Immature natural killer cell (primary cell): ENCODE results near the gene TNS4. TPM values are rescaled to one million over a fixed set of nuclear protein-coding genes. Genes with fewer than 3 reads are reported as not detected.

Experiments
- DNase-seq, 3 donors: peaks; one replicate each; pipeline ENCODE4 v3.0.0; 2022; ENCODE audit warnings: mixed read lengths in 1 of 3
- H3K27ac Mint-ChIP-seq, 6 donors: one replicate each; pipeline ENCODE4 v1.8.0; 2020; ENCODE audit warnings: mixed read lengths in 6 of 6, mild to moderate bottlenecking in 5 of 6, inconsistent platforms in 4 of 6, moderate library complexity in 3 of 6
- H3K27me3 Mint-ChIP-seq, 3 donors: one replicate each; pipeline ENCODE4 v1.8.0; 2020 to 2021; ENCODE audit warnings: low read depth in 3 of 3, mild to moderate bottlenecking in 3 of 3, mixed read lengths in 3 of 3, moderate library complexity in 3 of 3, inconsistent platforms in 1 of 3
- H3K36me3 Mint-ChIP-seq, 3 donors: one replicate each; pipeline ENCODE4 v1.8.0; 2020; ENCODE audit warnings: mixed read lengths in 3 of 3, inconsistent platforms in 2 of 3, mild to moderate bottlenecking in 2 of 3
- H3K4me1 Mint-ChIP-seq, 2 donors: one replicate each; pipeline ENCODE4 v1.8.0; 2020; ENCODE audit warnings: inconsistent platforms in 2 of 2, mild to moderate bottlenecking in 2 of 2, mixed read lengths in 2 of 2, moderate library complexity in 1 of 2
- H3K4me3 Mint-ChIP-seq, 5 donors: one replicate each; pipeline ENCODE4 v1.8.0; 2020; ENCODE audit warnings: mild to moderate bottlenecking in 5 of 5, mixed read lengths in 5 of 5, inconsistent platforms in 3 of 5, moderate library complexity in 3 of 5
- H3K9me3 Mint-ChIP-seq, 6 donors: one replicate each; pipeline ENCODE4 v1.8.0; 2020; ENCODE audit warnings: mild to moderate bottlenecking in 6 of 6, mixed read lengths in 6 of 6, inconsistent platforms in 4 of 6, moderate library complexity in 3 of 6
- polyA plus RNA-seq, 3 donors: library from polyadenylated mRNA; unstranded; fragments of 300-500 nt; fragmentation: Illumina TruSeq; gene quantifications; one replicate each; pipeline ENCODE4 v1.2.3, GENCODE V29; 2021

The TNS4 gene
- polyA plus RNA-seq, 3 donors from 2014 or later, result 0.12 TPM; not detected in 2

DNA sequence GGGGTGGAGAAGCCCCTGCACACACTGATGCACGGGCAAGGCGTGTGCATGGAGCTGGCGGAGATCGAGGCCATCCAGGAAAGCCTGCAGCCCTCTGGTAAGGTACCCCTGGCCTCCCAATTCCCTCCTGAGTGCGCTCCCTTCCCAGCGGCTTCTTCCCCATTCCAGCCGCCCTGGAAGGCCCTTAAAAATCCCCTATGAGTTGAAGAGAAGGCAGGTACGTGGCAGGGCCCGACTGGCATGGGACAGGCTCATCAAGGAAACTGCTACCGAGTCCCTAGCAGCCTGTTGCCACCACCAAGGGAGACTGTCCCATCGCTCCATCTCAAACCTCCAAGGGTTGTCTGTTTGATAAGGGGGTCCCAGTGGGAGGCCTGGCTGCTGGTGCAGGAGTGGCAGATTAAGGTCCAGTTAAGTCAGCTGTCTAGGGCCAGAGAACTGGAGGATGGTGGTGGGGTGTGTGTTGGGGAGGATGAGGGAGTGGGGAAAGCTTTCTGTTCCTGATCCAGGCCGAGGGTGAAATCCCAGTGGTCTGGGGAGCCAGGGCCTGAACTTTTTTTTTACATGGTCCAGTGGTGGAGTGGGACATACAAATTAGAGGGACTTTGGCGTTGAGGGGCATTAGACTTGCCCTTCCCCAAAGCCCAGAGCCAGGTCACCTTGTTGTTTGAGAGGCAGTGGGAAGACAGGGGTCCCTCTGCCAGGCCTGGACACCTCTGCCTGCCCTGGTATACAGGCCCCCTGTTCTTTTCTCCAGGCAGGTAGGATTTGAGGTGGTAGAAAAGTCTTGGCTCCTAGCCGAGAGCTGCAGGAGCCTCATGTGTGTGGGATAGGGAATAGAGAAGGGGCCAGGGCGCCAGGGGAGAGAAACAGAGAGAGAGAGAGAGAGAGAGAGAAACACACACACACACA is 57.2 kb downstream of the TNS4 start:
- Mint-ChIP-seq H3K27ac (peak overlapping the region; percentile 67 to 91 (median 77)), H3K4me1 (peaks cover 37 to 42% of the 10 kb centered on the region in 2 donors), H3K36me3 (peaks cover 0 to 4% (median 0%) of the 10 kb centered on the region in 3 donors), H3K9me3 (peaks cover 0 to 6% (median 1%) of the 10 kb centered on the region in 6 donors), H3K4me3 (peak overlapping the region; percentile 79 to 88 (median 83)), H3K27me3 (peaks cover 19 to 26% (median 24%) of the 10 kb centered on the region in 3 donors)
- no peak for DNase-seq

DNA sequence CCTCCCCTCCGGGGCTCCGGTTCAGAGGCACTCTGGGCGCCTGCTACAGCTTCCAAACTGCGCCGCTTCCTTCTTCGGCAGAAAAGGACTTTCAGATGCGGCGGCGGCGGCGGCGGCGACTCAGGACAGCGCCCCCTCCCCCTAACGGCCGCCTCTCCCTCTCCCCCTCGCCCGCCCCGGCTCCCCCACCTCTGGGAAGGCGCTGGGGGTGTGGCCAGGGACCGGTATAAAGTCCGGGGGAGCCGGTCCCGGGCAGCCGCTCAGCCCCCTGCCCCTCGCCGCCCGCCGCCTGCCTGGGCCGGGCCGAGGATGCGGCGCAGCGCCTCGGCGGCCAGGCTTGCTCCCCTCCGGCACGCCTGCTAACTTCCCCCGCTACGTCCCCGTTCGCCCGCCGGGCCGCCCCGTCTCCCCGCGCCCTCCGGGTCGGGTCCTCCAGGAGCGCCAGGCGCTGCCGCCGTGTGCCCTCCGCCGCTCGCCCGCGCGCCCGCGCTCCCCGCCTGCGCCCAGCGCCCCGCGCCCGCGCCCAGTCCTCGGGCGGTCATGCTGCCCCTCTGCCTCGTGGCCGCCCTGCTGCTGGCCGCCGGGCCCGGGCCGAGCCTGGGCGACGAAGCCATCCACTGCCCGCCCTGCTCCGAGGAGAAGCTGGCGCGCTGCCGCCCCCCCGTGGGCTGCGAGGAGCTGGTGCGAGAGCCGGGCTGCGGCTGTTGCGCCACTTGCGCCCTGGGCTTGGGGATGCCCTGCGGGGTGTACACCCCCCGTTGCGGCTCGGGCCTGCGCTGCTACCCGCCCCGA is 58.0 kb downstream of the TNS4 start, which contains the start of gene IGFBP4:
IGFBP4 (plus strand) TSS at position 255 of the 792 bp plus-strand sequence; CDS start at position 541, 286 bp downstream.
- Mint-ChIP-seq H3K4me3 (peak within 1 kb of the TSS; percentile 79 to 88 (median 83)), H3K9me3 (peaks cover 0 to 5% (median 1%) of the 10 kb centered on the region in 6 donors), H3K27ac (peak within 1 kb of the TSS in 5 of 6 donors; percentile 8 to 73 (median 56)), H3K36me3 (peaks cover 0 to 4% (median 0%) of the 10 kb centered on the region in 3 donors), H3K27me3 (peaks cover 19 to 26% (median 20%) of the 10 kb centered on the region in 3 donors), H3K4me1 (peaks cover 34 to 37% of the 10 kb centered on the region in 2 donors)
- peak; percentile 61 to 69 (median 64) for DNase-seq

DNA sequence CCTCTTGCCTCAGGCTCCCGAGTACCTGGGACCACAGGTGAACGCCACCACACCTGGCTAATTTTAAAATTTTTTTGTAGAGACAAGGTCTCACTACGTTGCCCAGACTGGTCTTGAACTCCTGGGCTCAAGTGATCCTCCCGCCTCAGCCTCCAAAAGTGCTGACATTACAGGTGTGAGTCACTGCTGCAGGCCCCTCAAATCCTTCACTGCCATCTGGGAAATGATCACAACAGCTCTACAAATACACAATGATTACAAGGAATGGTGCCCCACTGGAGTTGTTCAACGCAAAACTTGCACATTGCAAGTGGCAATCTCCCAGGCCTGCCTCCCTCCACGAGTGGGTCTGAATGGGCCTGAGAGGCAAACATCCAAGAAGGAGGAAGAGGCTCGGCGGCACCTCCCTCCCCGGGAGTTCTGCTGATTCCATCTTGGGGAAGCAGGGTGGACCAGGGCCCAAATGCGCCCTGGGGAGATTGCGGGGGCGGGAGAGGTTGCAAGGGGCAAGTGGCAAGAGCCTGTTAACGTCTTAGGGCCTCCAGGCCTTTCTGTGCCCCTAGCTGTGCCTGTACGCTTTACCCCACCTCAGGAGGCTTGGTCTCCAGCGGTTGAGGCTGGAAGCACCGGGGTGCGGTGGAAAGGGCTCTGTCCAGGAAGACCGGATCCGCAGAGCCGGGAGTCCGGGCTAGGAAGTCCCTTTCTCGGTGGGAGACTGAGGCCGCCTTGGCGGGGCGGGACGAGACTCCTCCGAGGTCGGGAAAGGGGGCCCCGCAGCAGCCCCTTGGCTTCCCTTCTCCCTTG is 58.8 kb downstream of the TNS4 start:
- peaks cover 0 to 4% (median 0%) of the 10 kb centered on the region in 3 donors for H3K36me3 Mint-ChIP-seq
- peak overlapping the region; percentile 28 to 68 (median 38) for H3K4me3 Mint-ChIP-seq
- no peak for DNase-seq
- peaks cover 26 to 29% of the 10 kb centered on the region in 2 donors for H3K4me1 Mint-ChIP-seq
- peaks cover 0 to 4% (median 1%) of the 10 kb centered on the region in 6 donors for H3K9me3 Mint-ChIP-seq
- H3K27ac Mint-ChIP-seq, result peak overlapping the region in 2 of 6 donors; percentile 34 to 49
- peaks cover 19 to 26% (median 19%) of the 10 kb centered on the region in 3 donors for H3K27me3 Mint-ChIP-seq

DNA sequence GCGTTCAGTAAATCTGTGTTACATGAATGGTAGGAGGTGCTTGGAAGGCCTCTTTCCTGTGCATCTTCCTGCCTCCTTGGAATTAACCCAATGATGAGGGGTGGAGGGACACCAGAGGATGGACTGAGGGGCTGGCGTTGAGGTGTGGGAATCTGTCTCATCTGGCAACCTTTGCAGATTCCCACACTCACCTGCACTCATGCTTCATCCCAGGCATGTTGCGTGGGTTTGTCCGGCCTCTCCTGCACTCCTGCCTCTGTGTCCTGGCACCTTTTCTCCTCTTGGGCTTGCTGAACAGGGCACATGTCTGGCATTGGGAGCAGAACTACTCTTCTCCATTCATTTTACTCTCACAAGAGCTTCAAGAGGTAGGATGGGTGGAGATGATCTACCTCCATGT is 61.3 kb downstream of the TNS4 start:
- Mint-ChIP-seq H3K4me3 (no peak overlapping the region), H3K36me3 (peaks cover 0 to 4% (median 0%) of the 10 kb centered on the region in 3 donors), H3K4me1 (peaks cover 20% of the 10 kb centered on the region in 2 donors), H3K27ac (no peak overlapping the region), H3K27me3 (peaks cover 11 to 21% (median 17%) of the 10 kb centered on the region in 3 donors), H3K9me3 (peaks cover 0 to 4% (median 1%) of the 10 kb centered on the region in 6 donors)
- DNase-seq, result no peak

DNA sequence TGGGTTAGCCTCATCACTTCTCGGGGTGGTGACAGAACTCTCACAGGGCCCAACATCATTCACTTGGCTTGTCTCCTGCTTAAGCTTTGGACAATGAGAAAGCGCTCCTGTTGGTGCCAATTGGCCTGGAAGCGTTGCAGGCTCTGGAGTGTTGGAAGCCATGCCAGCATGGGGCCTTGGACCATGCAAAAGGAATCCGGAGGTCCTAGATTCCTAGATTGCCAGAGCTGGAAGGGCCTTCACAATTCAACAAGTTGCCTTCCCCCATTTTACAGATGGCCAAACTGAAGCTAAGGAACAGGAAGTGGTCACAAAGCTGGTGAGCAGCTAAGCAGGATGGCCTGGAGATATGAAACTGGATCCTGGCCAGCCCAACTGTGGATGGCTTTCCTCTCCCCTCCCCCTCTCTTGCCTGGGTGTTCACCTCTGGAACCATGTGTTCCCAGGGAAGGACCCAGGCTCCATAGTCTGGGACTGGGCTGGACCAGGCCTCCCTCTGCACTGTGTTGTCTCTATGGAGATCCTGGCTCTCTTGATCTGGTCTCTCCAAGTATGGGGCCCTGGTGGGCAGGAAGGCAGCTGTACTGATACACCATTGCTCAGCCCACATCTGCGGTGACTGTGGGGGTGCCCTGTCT is 64.2 kb downstream of the TNS4 start:
- H3K4me3 Mint-ChIP-seq, result no peak overlapping the region
- H3K27me3 Mint-ChIP-seq, result peaks cover 0 to 3% (median 3%) of the 10 kb centered on the region in 3 donors
- no peak for DNase-seq
- H3K27ac Mint-ChIP-seq, result no peak overlapping the region
- H3K9me3 Mint-ChIP-seq, result no peaks in the 10 kb centered on the region
- H3K4me1 Mint-ChIP-seq, result peaks cover 4 to 5% of the 10 kb centered on the region in 2 donors
- H3K36me3 Mint-ChIP-seq, result peaks cover 0 to 7% (median 0%) of the 10 kb centered on the region in 3 donors

DNA sequence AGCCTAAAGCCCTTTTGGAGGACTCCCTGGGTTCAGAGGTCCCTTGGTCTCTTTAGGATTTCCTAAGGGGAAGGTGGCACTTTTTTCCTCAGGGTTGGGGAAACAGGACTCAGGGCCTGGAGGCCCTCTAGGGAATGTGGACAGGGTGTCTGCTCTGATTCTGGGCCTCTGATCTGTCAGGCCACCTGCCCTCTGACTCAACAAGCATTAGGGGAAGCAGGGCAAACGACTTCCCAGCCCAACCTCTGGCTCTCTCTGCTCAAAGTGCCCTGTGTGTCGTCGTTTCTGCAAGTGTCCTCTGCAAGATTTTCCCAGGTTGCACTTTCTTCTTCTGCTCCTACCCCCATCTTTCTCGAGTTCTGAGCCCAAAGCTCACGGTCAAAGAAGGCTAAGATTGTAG is 64.8 kb downstream of the TNS4 start:
- Mint-ChIP-seq H3K27ac (no peak overlapping the region), H3K36me3 (peaks cover 0 to 7% (median 0%) of the 10 kb centered on the region in 3 donors), H3K27me3 (peaks cover 2 to 3% (median 3%) of the 10 kb centered on the region in 3 donors), H3K4me3 (no peak overlapping the region), H3K9me3 (no peaks in the 10 kb centered on the region), H3K4me1 (peaks cover 4 to 5% of the 10 kb centered on the region in 2 donors)
- DNase-seq, result no peak

DNA sequence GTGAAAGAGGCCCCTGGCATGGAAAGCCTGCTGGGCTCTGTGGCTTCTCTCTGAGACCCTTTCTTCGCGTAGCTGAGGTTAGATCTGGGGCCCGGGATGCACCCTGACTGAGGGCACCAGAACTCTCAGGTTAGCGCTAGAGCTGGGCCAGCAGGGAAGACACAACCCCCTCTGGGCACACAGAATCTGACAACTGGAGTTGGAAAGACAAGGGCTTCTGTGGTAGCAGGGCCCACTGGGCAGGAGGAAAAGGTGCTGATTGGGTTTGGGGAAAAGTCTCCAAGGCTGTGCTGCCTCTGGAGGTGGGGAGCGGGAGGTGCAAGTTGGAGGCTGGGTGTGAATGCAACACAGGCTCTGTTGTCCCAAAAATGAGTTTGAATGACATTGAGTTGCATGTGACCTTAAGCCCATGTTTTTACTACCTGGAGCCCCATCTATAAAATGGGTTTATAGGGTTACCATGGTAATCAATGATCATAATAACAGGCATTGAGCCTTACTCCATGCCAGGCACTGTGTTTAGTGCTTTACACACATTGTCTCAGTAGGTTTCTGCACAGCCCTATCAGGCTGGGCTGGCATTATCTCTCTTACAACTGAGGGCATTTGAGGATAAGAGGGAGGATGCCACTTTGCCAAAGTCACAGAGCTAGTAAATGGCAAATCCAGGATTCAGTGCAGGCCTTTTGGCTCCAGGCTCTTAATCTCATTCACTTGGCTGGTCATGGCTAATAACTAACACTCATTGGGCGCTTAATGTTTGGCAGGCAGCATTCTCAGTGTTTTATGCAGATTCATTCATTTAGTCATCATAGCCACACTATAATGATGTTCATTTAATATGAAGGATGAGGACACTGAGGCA is 67.6 kb downstream of the TNS4 start:
- Mint-ChIP-seq H3K27me3 (peaks cover 1 to 3% (median 2%) of the 10 kb centered on the region in 3 donors), H3K4me3 (no peak overlapping the region), H3K4me1 (no peaks in the 10 kb centered on the region), H3K27ac (no peak overlapping the region), H3K9me3 (no peaks in the 10 kb centered on the region), H3K36me3 (peaks cover 0 to 3% (median 0%) of the 10 kb centered on the region in 3 donors)
- no peak for DNase-seq

DNA sequence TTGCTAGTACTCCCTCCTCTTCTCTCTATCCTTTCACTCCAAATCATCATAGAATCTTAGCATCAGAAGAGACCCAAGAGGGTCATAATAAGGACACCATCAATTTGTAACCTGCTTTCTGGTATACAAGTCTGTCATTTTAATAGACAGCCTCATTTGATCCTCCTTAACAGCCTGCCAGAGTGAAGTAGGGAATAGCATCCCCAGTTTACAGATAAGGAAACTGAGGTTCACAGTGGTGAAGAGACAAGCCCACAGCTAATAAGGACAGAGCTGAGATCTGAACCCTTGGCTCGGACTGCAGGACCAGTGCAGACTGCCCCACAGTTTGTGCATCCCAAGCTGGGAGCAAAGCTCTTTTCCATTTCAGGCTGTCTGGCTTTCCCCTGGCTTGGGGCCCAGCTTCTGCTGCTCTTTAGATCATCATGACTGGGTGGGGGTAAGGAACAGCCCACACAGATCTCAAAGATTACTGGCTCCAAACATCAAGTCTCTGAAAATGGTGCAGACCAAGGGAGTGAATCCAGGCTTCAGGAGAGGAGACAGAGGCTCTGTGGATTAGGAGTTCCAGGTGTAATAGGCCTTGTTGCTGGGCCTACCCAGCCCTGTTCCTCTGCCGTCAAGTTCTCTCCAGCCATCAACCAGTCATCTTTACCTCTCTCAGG is 68.4 kb downstream of the TNS4 start:
- Mint-ChIP-seq H3K4me3 (no peak overlapping the region), H3K9me3 (no peaks in the 10 kb centered on the region), H3K36me3 (peaks cover 0 to 3% (median 0%) of the 10 kb centered on the region in 3 donors), H3K27me3 (peaks cover 1 to 4% (median 2%) of the 10 kb centered on the region in 3 donors), H3K4me1 (no peaks in the 10 kb centered on the region), H3K27ac (no peak overlapping the region)
- no peak for DNase-seq

DNA sequence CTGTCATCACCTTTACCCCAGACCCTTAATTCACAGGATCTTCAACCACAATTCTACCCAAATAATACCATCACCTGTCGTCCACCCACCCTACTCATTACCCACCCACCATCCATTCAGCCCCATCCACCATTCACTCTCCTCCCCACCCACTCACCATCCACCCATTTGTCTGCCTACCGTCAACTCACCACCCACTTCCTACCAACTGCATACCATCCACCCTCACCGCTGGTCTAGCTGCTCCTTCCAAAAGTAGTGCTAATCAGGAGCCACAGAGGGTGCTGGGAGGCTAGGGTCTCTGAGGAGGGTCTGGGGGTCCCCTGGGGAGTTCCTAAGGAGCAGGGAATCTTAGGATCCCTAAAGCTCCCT is 70.2 kb downstream of the TNS4 start:
- no peak for DNase-seq
- Mint-ChIP-seq H3K4me3 (no peak overlapping the region), H3K4me1 (peaks cover 8 to 10% of the 10 kb centered on the region in 2 donors), H3K27ac (no peak overlapping the region), H3K36me3 (peaks cover 0 to 3% (median 0%) of the 10 kb centered on the region in 3 donors), H3K27me3 (peaks cover 1 to 7% (median 2%) of the 10 kb centered on the region in 3 donors), H3K9me3 (no peaks in the 10 kb centered on the region)

DNA sequence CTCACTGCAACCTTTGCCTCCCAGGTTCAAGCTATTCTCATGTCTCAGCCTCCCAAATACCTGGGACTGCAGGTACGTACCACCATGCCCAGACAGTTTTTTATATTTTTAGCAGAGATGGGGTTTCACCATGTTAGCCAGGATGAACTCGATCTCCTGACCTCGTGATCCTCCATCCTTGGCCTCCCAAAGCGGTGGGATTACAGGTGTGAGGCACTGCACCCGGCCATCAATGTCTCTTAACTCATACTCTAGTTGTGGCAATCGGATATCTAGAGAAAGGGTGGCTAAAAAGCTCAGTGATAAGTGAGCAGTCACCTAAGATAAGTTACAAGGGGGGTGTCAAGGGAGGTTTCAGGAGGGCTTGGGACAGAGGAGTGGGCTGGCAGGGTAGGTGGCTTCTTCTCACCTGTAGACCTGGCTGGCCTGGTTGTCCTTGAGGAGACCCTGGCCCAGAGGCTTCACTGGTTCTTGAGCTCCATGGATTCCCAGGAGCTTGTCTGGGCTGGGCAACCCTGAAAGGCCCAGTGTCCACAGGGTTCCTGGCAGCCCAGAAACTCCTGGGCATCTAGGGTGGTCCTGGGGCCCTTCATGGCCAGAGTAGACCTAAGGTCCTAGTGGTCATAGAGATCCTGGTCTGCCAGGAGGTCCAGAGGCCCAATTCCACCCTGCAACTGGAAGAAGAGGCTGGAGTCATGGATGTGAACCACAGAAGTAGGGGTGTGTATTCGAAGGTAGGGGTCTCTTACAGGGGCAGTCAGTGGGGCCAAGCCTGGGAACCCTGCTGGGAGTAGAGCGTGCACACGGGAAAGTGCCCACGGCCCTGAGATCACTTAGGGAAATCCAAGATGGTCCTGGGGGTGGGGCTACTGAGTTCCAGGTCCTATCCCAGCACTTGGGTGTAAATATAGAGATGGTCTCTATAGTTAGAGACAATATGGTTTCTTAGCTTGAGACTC is 70.9 kb downstream of the TNS4 start:
- Mint-ChIP-seq H3K27ac (no peak overlapping the region), H3K36me3 (peaks cover 0 to 3% (median 0%) of the 10 kb centered on the region in 3 donors), H3K9me3 (no peaks in the 10 kb centered on the region), H3K27me3 (peaks cover 1 to 7% (median 2%) of the 10 kb centered on the region in 3 donors), H3K4me1 (peaks cover 14 to 17% of the 10 kb centered on the region in 2 donors), H3K4me3 (no peak overlapping the region)
- no peak for DNase-seq
